H9 (cell line): ENCODE measurements around the gene DDX1. TPM values are rescaled to one million over a fixed set of nuclear protein-coding genes. Genes with fewer than 3 reads are reported as not detected.

Experiments used
- DNase-seq: peaks from one replicate; pipeline ENCODE4 v3.0.0-alpha.2; 2017
- H2AFZ ChIP-seq: one replicate; pipeline ENCODE4 v1.6.1; 2013; ENCODE audit warnings: mild to moderate bottlenecking, low read length, control low read depth, moderate library complexity
- H2AK5ac ChIP-seq: 2 replicates; pipeline ENCODE4 v1.6.1; 2013; ENCODE audit warnings: low read length, control low read depth, mixed read lengths; ENCODE audit not compliant: insufficient read length
- H2BK120ac ChIP-seq: one replicate; pipeline ENCODE4 v1.6.1; 2013; ENCODE audit warnings: low read depth, mild to moderate bottlenecking, low read length, control low read depth, inconsistent platforms; ENCODE audit not compliant: poor library complexity, severe bottlenecking
- H2BK12ac ChIP-seq: 2 replicates; pipeline ENCODE4 v1.6.1; 2013; ENCODE audit warnings: low read length, control low read depth, mixed read lengths, low read depth; ENCODE audit not compliant: insufficient read length
- H2BK15ac ChIP-seq: 2 replicates; pipeline ENCODE4 v1.6.1; 2013; ENCODE audit warnings: low read depth, low read length, control low read depth
- H2BK20ac ChIP-seq: one replicate; pipeline ENCODE4 v1.6.1; 2013; ENCODE audit warnings: low read depth, mild to moderate bottlenecking, low read length, control low read depth, inconsistent platforms; ENCODE audit not compliant: poor library complexity, severe bottlenecking
- H2BK5ac ChIP-seq: 2 replicates; pipeline ENCODE4 v1.6.1; 2013; ENCODE audit warnings: low read length, control low read depth, mixed read lengths; ENCODE audit not compliant: insufficient read length
- H3K14ac ChIP-seq: 2 replicates; pipeline ENCODE4 v1.6.1; 2013; ENCODE audit warnings: low read length, control low read depth; ENCODE audit not compliant: insufficient read depth
- H3K18ac ChIP-seq: 2 replicates; pipeline ENCODE4 v1.6.1; 2013; ENCODE audit warnings: low read depth, mild to moderate bottlenecking, mixed read lengths, low read length, control low read depth; ENCODE audit not compliant: insufficient read length
- H3K23ac ChIP-seq: 2 replicates; pipeline ENCODE4 v1.6.1; 2013; ENCODE audit warnings: low read length, control low read depth, mixed read lengths, low read depth; ENCODE audit not compliant: insufficient read length
- H3K23me2 ChIP-seq: 2 replicates; pipeline ENCODE4 v1.6.1; 2013; ENCODE audit warnings: low read depth, mild to moderate bottlenecking, mixed read lengths, low read length, control low read depth; ENCODE audit not compliant: insufficient read length, poor library complexity, severe bottlenecking
- H3K27ac ChIP-seq: 2 replicates; pipeline ENCODE4 v1.5.1; 2013; ENCODE audit warnings: low read length, control low read depth, mixed read lengths, low read depth; ENCODE audit not compliant: insufficient read length
- H3K27me3 ChIP-seq: 2 replicates; pipeline ENCODE4 v1.6.1; 2013; ENCODE audit warnings: low read length, control low read depth, inconsistent platforms; ENCODE audit not compliant: insufficient read depth
- H3K4ac ChIP-seq: 2 replicates; pipeline ENCODE4 v1.6.1; 2013; ENCODE audit warnings: low read depth, mild to moderate bottlenecking, control low read depth, inconsistent platforms, low read length, moderate library complexity
- H3K4me1 ChIP-seq: 2 replicates; pipeline ENCODE4 v1.6.1; 2013; ENCODE audit warnings: low read length, control low read depth, inconsistent platforms; ENCODE audit not compliant: insufficient read depth
- H3K4me2 ChIP-seq: 2 replicates; pipeline ENCODE4 v1.6.1; 2013; ENCODE audit warnings: low read length, control low read depth, mixed read lengths; ENCODE audit not compliant: insufficient read length, insufficient read depth
- H3K56ac ChIP-seq: 2 replicates; pipeline ENCODE4 v1.6.1; 2013; ENCODE audit warnings: low read depth, mild to moderate bottlenecking, mixed read lengths, low read length, control low read depth; ENCODE audit not compliant: insufficient read length
- H3K79me1 ChIP-seq: 2 replicates; pipeline ENCODE4 v1.6.1; 2013; ENCODE audit warnings: low read depth, mild to moderate bottlenecking, moderate library complexity, low read length, control low read depth, inconsistent platforms; ENCODE audit not compliant: insufficient read depth, poor library complexity, severe bottlenecking
- H3K79me2 ChIP-seq: 2 replicates; pipeline ENCODE4 v1.6.1; 2013; ENCODE audit warnings: low read length, control low read depth, inconsistent platforms; ENCODE audit not compliant: insufficient read depth
- H3K9ac ChIP-seq: 2 replicates; pipeline ENCODE4 v1.6.1; 2013; ENCODE audit warnings: low read length, control low read depth, mixed read lengths; ENCODE audit not compliant: insufficient read length; ENCODE audit errors: extremely low read depth
- H3K9me3 ChIP-seq: one replicate; pipeline ENCODE4 v1.6.1; 2013; ENCODE audit warnings: low read depth, low read length, inconsistent platforms; ENCODE audit not compliant: control insufficient read depth
- H3T11ph ChIP-seq: one replicate; pipeline ENCODE4 v1.6.1; 2013; ENCODE audit warnings: mild to moderate bottlenecking, low read length, control low read depth, inconsistent platforms
- H4K20me1 ChIP-seq: one replicate; pipeline ENCODE4 v1.6.1; 2013; ENCODE audit not compliant: control insufficient read depth, insufficient read length, insufficient read depth
- H4K5ac ChIP-seq: 2 replicates; pipeline ENCODE4 v1.6.1; 2013; ENCODE audit warnings: low read depth, mild to moderate bottlenecking, mixed read lengths, low read length, control low read depth; ENCODE audit not compliant: insufficient read length
- H4K8ac ChIP-seq: replicated peaks from 2 replicates; pipeline ENCODE4 v1.6.1; 2013; ENCODE audit warnings: low read length, control low read depth, mixed read lengths, low read depth; ENCODE audit not compliant: insufficient read length
- H4K91ac ChIP-seq: 2 replicates; pipeline ENCODE4 v1.6.1; 2013; ENCODE audit warnings: low read depth, mild to moderate bottlenecking, moderate library complexity, mixed read lengths, low read length, control low read depth; ENCODE audit not compliant: insufficient read length
- H3K27ac Mint-ChIP-seq, 3 experiments: 2 replicates in 2 of 3; 3 replicates in 1 of 3; pipeline ENCODE4 v1.8.0; 2020 to 2021; ENCODE audit warnings: mixed read lengths in 3 of 3, mild to moderate bottlenecking in 1 of 3, moderate library complexity in 1 of 3
- H3K27me3 Mint-ChIP-seq: 2 replicates; pipeline ENCODE4 v1.8.0; 2021; ENCODE audit warnings: low read depth, mild to moderate bottlenecking, moderate library complexity, mixed read lengths
- H3K36me3 Mint-ChIP-seq, 3 experiments: 2 replicates in 2 of 3; 3 replicates in 1 of 3; pipeline ENCODE4 v1.8.0; 2020 to 2021; ENCODE audit warnings: low read depth in 3 of 3, mixed read lengths in 3 of 3; ENCODE audit not compliant: insufficient read depth in 1 of 3
- H3K4me1 Mint-ChIP-seq, 2 experiments: 2 replicates each; pipeline ENCODE4 v1.8.0; 2020; ENCODE audit warnings: mixed read lengths in 2 of 2
- H3K4me3 Mint-ChIP-seq, 2 experiments: 2 replicates in 1 of 2; 3 replicates in 1 of 2; pipeline ENCODE4 v1.8.0; 2020 to 2021; ENCODE audit warnings: mild to moderate bottlenecking in 2 of 2, mixed read lengths in 2 of 2, moderate library complexity in 1 of 2
- H3K9me3 Mint-ChIP-seq, 2 experiments: 2 replicates in 1 of 2; 3 replicates in 1 of 2; pipeline ENCODE4 v1.8.0; 2020; ENCODE audit warnings: mild to moderate bottlenecking in 2 of 2, mixed read lengths in 2 of 2, moderate library complexity in 1 of 2
- CTCF ChIP-seq: fragments of 200-600 bp; sonication (generic); conservative IDR thresholded peaks from 3 replicates; pipeline ENCODE4 v1.8.0; 2021; ENCODE audit warnings: antibody characterized with exemption, mild to moderate bottlenecking
- WGBS: extraction: QIAGEN DNeasy Blood & Tissue Kit; methylation state at CpG from one replicate; pipeline ENCODE4 v1.1.7; 2013; ENCODE audit warnings: missing lambda C conversion rate, low lambda C conversion rate, mixed read lengths; ENCODE audit not compliant: insufficient read length; ENCODE audit errors: extremely low coverage; 5-methylcytosine and 5-hydroxymethylcytosine counted together
- total RNA-seq: library from RNA; stranded (reverse); gene quantifications from 2 replicates; pipeline ENCODE4 v1.2.1, GENCODE V29; 2021

DDX1 gene
- total RNA-seq, 1 experiment from 2014 or later, result 120 TPM

GRCh38 chr2:15678346-15678745 lies 86.7 kb downstream of the DDX1 start:
- Histone ChIP-seq H3K4ac (no peak overlapping the region), H4K8ac (no peak overlapping the region), H2BK15ac (no peak overlapping the region), H3K23ac (no peak overlapping the region), H2AK5ac (no peak overlapping the region), H2AFZ (no peak overlapping the region), H3K79me1 (no peaks in the 10 kb centered on the region), H3T11ph (no peak overlapping the region), H3K9me3 (no peaks in the 10 kb centered on the region), H3K9ac (no peak overlapping the region), H4K91ac (no peak overlapping the region), H4K20me1 (no peaks in the 10 kb centered on the region), H3K27ac (no peak overlapping the region), H3K23me2 (no peaks in the 10 kb centered on the region), H3K27me3 (no peaks in the 10 kb centered on the region), H3K79me2 (no peaks in the 10 kb centered on the region), H2BK120ac (no peak overlapping the region), H2BK20ac (no peak overlapping the region), H3K14ac (no peak overlapping the region), H2BK5ac (no peak overlapping the region), H4K5ac (no peak overlapping the region), H3K4me2 (no peak overlapping the region), H3K4me1 (no peaks in the 10 kb centered on the region; the same call in 1 of the 2 replicates), H3K18ac (no peak overlapping the region), H3K56ac (no peak overlapping the region), H2BK12ac (no peak overlapping the region)
- peaks cover 5 to 23% (median 8%) of the 10 kb centered on the region in 3 experiments; a peak in 6 of 7 replicates for H3K36me3 Mint-ChIP-seq
- peaks cover 17 to 23% of the 10 kb centered on the region in 2 experiments for H3K9me3 Mint-ChIP-seq
- peaks cover 10 to 19% of the 10 kb centered on the region in 2 experiments; a peak in 3 of 4 replicates for H3K4me1 Mint-ChIP-seq
- no peak overlapping the region for H3K4me3 Mint-ChIP-seq
- no peak for TF ChIP-seq CTCF
- no peak for DNase-seq
- H3K27ac Mint-ChIP-seq, result no peak overlapping the region
- H3K27me3 Mint-ChIP-seq, result peaks cover 2% of the 10 kb centered on the region; the same call in 1 of the 2 replicates
- WGBS, result 100% methylated on average over 1 of the region's 5 CpGs
